Liver (tissue), 9 donors: Measurements from ENCODE around the gene GLOD4. TPM values are rescaled to one million over a fixed set of nuclear protein-coding genes. Genes with fewer than 3 reads are reported as not detected.

Source experiments
- DNase-seq: peaks from one replicate; pipeline ENCODE4 v3.0.0-alpha.2; 2017; ENCODE audit warnings: low spot score
- H3K27ac ChIP-seq, 2 donors: one replicate each; pipeline ENCODE4 v1.7.0; 2013; ENCODE audit warnings: inconsistent platforms in 2 of 2, low read length in 2 of 2, control low read depth in 1 of 2, low read depth in 1 of 2, mild to moderate bottlenecking in 1 of 2
- H3K27me3 ChIP-seq, 4 donors: one replicate each; pipeline versions ENCODE4 v1.6.1 to v1.7.0; 2013; ENCODE audit warnings: low read length in 3 of 4, inconsistent platforms in 1 of 4, mild to moderate bottlenecking in 1 of 4, moderate library complexity in 1 of 4; ENCODE audit not compliant: control insufficient read depth in 4 of 4, insufficient read depth in 4 of 4
- H3K36me3 ChIP-seq, 4 donors: one replicate each; pipeline versions ENCODE4 v1.6.1 to v1.7.0; 2013; ENCODE audit warnings: low read length in 3 of 4, mild to moderate bottlenecking in 3 of 4, low read depth in 1 of 4, moderate library complexity in 1 of 4; ENCODE audit not compliant: control insufficient read depth in 4 of 4, insufficient read depth in 3 of 4
- H3K4me1 ChIP-seq, 4 donors: one replicate each; pipeline versions ENCODE4 v1.6.1 to v1.7.0; 2013; ENCODE audit warnings: low read length in 3 of 4, mild to moderate bottlenecking in 3 of 4, moderate library complexity in 1 of 4; ENCODE audit not compliant: control insufficient read depth in 4 of 4, insufficient read depth in 4 of 4
- H3K4me3 ChIP-seq, 3 donors: one replicate each; pipeline versions ENCODE4 v1.6.1 to v1.7.0; 2013; ENCODE audit warnings: low read length in 3 of 3, control low read depth in 1 of 3, low read depth in 1 of 3, mild to moderate bottlenecking in 1 of 3
- H3K9ac ChIP-seq, 2 donors: one replicate each; pipeline ENCODE4 v1.7.0; 2013; ENCODE audit warnings: low read length in 2 of 2, mild to moderate bottlenecking in 2 of 2, moderate library complexity in 2 of 2, control low read depth in 1 of 2, low read depth in 1 of 2
- H3K9me3 ChIP-seq, 4 donors: one replicate each; pipeline versions ENCODE4 v1.6.1 to v1.7.0; 2013; ENCODE audit warnings: low read length in 3 of 4; ENCODE audit not compliant: control insufficient read depth in 4 of 4
- EGR1 ChIP-seq, 2 donors: IDR thresholded peaks; 2 replicates each; pipeline ENCODE4 v1.6.1; 2016 to 2018; ENCODE audit warnings: antibody characterized with exemption in 2 of 2, low read depth in 2 of 2
- FOXA1 ChIP-seq: IDR thresholded peaks from 2 replicates; pipeline ENCODE4 v1.6.1; 2016; ENCODE audit warnings: antibody characterized with exemption
- FOXA2 ChIP-seq: IDR thresholded peaks from 2 replicates; pipeline ENCODE4 v1.6.1; 2016; ENCODE audit warnings: antibody characterized with exemption
- GABPA ChIP-seq, 2 donors: IDR thresholded peaks in 1 of 2; conservative IDR thresholded peaks in 1 of 2; 2 replicates each; pipeline ENCODE4 v1.6.1; 2016; ENCODE audit warnings: antibody characterized with exemption in 2 of 2, mild to moderate bottlenecking in 1 of 2, moderate library complexity in 1 of 2
- HNF4A ChIP-seq, 2 donors: conservative IDR thresholded peaks; 2 replicates each; pipeline ENCODE4 v1.6.1; 2016; ENCODE audit warnings: antibody characterized with exemption in 2 of 2, mild to moderate bottlenecking in 2 of 2
- HNF4G ChIP-seq: IDR thresholded peaks from 2 replicates; pipeline ENCODE4 v1.6.1; 2016; ENCODE audit warnings: antibody characterized with exemption
- JUND ChIP-seq, 2 donors: IDR thresholded peaks; 2 replicates each; pipeline ENCODE4 v1.6.1; 2016; ENCODE audit warnings: antibody characterized with exemption in 2 of 2
- NR2F2 ChIP-seq: IDR thresholded peaks from 2 replicates; pipeline ENCODE4 v1.6.1; 2016; ENCODE audit warnings: antibody characterized with exemption
- RAD21 ChIP-seq, 2 donors: IDR thresholded peaks; 2 replicates each; pipeline ENCODE4 v1.6.1; 2016; ENCODE audit warnings: antibody characterized with exemption in 2 of 2, mild to moderate bottlenecking in 2 of 2
- REST ChIP-seq: IDR thresholded peaks from 2 replicates; pipeline ENCODE4 v1.6.1; 2016; ENCODE audit warnings: antibody characterized with exemption, mild to moderate bottlenecking
- RXRA ChIP-seq, 2 donors: IDR thresholded peaks; 2 replicates each; pipeline ENCODE4 v1.6.1; 2017 to 2018; ENCODE audit warnings: antibody characterized with exemption in 2 of 2, mild to moderate bottlenecking in 1 of 2
- SP1 ChIP-seq: IDR thresholded peaks from 2 replicates; pipeline ENCODE4 v1.6.1; 2018; ENCODE audit warnings: antibody characterized with exemption, mild to moderate bottlenecking
- TAF1 ChIP-seq: conservative IDR thresholded peaks from 2 replicates; pipeline ENCODE4 v1.6.1; 2016; ENCODE audit warnings: antibody characterized with exemption, mild to moderate bottlenecking
- YY1 ChIP-seq: IDR thresholded peaks from 2 replicates; pipeline ENCODE4 v1.6.1; 2016; ENCODE audit warnings: antibody characterized with exemption, mild to moderate bottlenecking
- ZBTB33 ChIP-seq: IDR thresholded peaks from 2 replicates; pipeline ENCODE4 v1.6.1; 2016; ENCODE audit warnings: antibody characterized with exemption
- WGBS: extraction: QIAGEN DNeasy Blood & Tissue Kit; methylation state at CpG from one replicate; pipeline ENCODE4 v1.1.7; 2013; 5-methylcytosine and 5-hydroxymethylcytosine counted together
- polyA plus RNA-seq, 2 donors: library from polyadenylated mRNA; stranded (reverse) in 1 of 2; unstranded in 1 of 2; fragments of 200-250 nt in 1 of 2; fragments of >200 nt in 1 of 2; fragmentation: Nextera tagmentation in 1 of 2; extraction: Ambion mirVana in 1 of 2; gene quantifications; one replicate each; pipeline versions ENCODE4 v1.2.1 to v1.2.3, GENCODE V29; 2013 to 2015
- total RNA-seq, 2 donors: library from RNA; depleted of rRNA; stranded (reverse); fragments of >200 nt; gene quantifications; one replicate each; pipeline ENCODE4 v1.2.3, GENCODE V29; 2014
- TF ChIP-seq, protein P1 (sequence below): IDR thresholded peaks from 2 replicates; pipeline ENCODE4 v1.6.1; 2016; ENCODE audit warnings: antibody characterized with exemption
- TF ChIP-seq, protein P2 (sequence below): fragments of 150-350 bp; IDR thresholded peaks from 2 replicates; pipeline ENCODE4 v1.5.1; 2017; ENCODE audit warnings: improper control_type of control experiment, low read depth, low read length; ENCODE audit not compliant: missing input control
- TF ChIP-seq, protein P3 (sequence below): IDR thresholded peaks from 2 replicates; pipeline ENCODE4 v1.6.1; 2016; ENCODE audit warnings: antibody characterized with exemption
- donor health status: healthy.
- donor health status: healthy.
- donor health status: healthy.
- donor health status: healthy.
- donor health status: healthy.

GLOD4 gene, protein sequence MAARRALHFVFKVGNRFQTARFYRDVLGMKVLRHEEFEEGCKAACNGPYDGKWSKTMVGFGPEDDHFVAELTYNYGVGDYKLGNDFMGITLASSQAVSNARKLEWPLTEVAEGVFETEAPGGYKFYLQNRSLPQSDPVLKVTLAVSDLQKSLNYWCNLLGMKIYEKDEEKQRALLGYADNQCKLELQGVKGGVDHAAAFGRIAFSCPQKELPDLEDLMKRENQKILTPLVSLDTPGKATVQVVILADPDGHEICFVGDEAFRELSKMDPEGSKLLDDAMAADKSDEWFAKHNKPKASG
- total RNA-seq (10 to 100 TPM; 32.1 to 45.9 TPM), polyA plus RNA-seq (10 to 100 TPM; 26.1 to 50.5 TPM)

- H3K9me3 ChIP-seq, result no peaks in the 10 kb centered on the region
- H3K27me3 ChIP-seq, result no peaks in the 10 kb centered on the region
- TF ChIP-seq TAF1 (no peak), RAD21 (IDR thresholded peaks at IDR 0.05) (no peak), FOXA2 (no peak), FOXA1 (peak; percentile 10), JUND (IDR thresholded peaks at IDR 0.05) (no peak), HNF4G (no peak), GABPA (IDR thresholded peaks at IDR 0.05 in 1 of 2, conservative IDR thresholded peaks at IDR 0.05 in 1 of 2) (peak in 1 of 2 donors; percentile 69), HNF4A (conservative IDR thresholded peaks at IDR 0.05) (peak in 1 of 2 donors; percentile 47), NR2F2 (no peak), RXRA (IDR thresholded peaks at IDR 0.05) (peak in 1 of 2 donors; percentile 34), ZBTB33 (no peak), REST (no peak), YY1 (peak; percentile 99), EGR1 (IDR thresholded peaks at IDR 0.05; ENCODE audit: low read depth in 2 of 2) (no peak), SP1 (peak; percentile 32)
- TF ChIP-seq, protein P1, sequence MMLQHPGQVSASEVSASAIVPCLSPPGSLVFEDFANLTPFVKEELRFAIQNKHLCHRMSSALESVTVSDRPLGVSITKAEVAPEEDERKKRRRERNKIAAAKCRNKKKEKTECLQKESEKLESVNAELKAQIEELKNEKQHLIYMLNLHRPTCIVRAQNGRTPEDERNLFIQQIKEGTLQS, result no peak
- TF ChIP-seq, protein P2, sequence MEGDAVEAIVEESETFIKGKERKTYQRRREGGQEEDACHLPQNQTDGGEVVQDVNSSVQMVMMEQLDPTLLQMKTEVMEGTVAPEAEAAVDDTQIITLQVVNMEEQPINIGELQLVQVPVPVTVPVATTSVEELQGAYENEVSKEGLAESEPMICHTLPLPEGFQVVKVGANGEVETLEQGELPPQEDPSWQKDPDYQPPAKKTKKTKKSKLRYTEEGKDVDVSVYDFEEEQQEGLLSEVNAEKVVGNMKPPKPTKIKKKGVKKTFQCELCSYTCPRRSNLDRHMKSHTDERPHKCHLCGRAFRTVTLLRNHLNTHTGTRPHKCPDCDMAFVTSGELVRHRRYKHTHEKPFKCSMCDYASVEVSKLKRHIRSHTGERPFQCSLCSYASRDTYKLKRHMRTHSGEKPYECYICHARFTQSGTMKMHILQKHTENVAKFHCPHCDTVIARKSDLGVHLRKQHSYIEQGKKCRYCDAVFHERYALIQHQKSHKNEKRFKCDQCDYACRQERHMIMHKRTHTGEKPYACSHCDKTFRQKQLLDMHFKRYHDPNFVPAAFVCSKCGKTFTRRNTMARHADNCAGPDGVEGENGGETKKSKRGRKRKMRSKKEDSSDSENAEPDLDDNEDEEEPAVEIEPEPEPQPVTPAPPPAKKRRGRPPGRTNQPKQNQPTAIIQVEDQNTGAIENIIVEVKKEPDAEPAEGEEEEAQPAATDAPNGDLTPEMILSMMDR, result no peak
- TF ChIP-seq, protein P3, sequence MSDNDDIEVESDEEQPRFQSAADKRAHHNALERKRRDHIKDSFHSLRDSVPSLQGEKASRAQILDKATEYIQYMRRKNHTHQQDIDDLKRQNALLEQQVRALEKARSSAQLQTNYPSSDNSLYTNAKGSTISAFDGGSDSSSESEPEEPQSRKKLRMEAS, result peak; percentile 67
- DNase-seq, result peak; percentile 96
- H3K4me3 ChIP-seq, result peak within 1 kb of the TSS; percentile 93 to 100 (median 98)
- WGBS, result under 1% methylated on average over 87 of the region's 87 CpGs
- H3K36me3 ChIP-seq, result peaks cover 3 to 15% (median 11%) of the 10 kb centered on the region in 4 donors
- H3K9ac ChIP-seq, result peak within 1 kb of the TSS; percentile 88 to 100
- H3K27ac ChIP-seq, result peak within 1 kb of the TSS; percentile 87 to 95
- peaks cover 9 to 30% (median 22%) of the 10 kb centered on the region in 4 donors for H3K4me1 ChIP-seq
Observed at GRCh38 chr17:781805-782731, at the start of gene GLOD4, which contains the start of gene MRM3. Gene GLOD4 (minus strand): TSS chr17:782280. CDS start chr17:782255, 25 bp downstream. Gene MRM3 (plus strand): TSS chr17:782353. CDS start chr17:782379, 26 bp downstream.
